ENCODE measurements around the gene USP6NL.

- TF ChIP-seq CTCF (conservative IDR thresholded peaks at IDR 0.05) = no peak
- TF ChIP-seq EZH2 (IDR thresholded peaks at IDR 0.05; ENCODE audit: low read depth) = no peak
Measured at GRCh38 chr10:11625019-11625735, 13.7 kb upstream of the USP6NL start.
